ENCODE measurements around the gene CABS1.

Gene CABS1

DNA sequence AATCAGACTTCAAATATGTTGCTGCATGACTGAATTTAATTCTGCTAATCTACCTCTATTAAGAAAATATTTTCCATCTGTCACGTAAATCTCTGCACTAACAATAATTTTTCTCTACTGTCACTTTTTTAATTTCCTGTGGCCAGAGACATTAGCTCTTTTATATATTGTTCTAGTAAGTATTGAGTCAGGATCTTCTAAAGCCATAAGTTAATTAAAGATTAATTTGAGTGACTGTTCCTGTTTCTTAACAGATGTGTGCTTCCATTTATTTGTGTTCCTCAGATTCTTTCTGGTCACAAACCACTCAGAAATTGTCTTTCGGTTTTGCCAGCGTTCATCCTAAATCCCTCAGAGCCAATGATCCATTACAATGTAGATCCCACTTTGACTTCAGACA is 45.8 kb downstream of the CABS1 start:
- no peak for DNase-seq (ENCODE audit: extremely low read depth in 1 of 2, low read depth in 1 of 2)

DNA sequence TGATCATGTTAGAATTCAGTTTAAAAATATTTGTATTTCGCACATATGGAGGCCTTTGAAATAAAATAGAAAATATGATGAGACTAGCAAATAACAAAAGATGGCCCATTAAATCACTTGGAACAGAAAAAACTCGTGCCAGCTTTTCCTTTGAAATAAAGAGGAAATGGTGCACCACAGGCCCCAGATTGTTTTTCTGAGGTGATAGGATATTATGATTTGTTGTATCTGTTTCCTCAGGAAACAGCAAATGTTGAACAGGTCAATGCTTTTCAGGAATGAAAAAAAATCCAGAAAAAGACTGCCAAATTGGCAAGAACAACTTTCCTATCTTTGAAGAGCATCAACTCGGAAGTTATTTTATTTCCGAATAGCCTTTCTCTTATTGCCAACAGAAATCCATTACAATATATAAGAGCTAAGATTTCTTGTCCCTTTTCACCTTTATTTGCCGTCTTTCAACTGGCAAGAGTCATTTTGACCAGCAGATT is 48.0 kb downstream of the CABS1 start, which contains the start of gene SMR3B:
TSS of gene SMR3B (plus strand) at position 441 of the 491 bp plus-strand sequence. CDS start 1,380 bp downstream, outside the sequence.
- DNase-seq (ENCODE audit: extremely low read depth in 1 of 2, low read depth in 1 of 2): no peak

Data from activated CD8-positive, alpha-beta memory T cell treated with anti-CD3 and anti-CD28 coated beads for 1 hour (primary cell).